Stimulated activated memory B cell treated with anti-CD40 and anti-IgM and Interleukin-4, amounts not matched to agents 10 μg/mL and 1 μg/mL and 100 μg/mL, for 72 hours (primary cell): ENCODE results near the gene CD207.
A peak's percentile ranks its signal among the peaks of the same experiment; 100 is the strongest.
"Not testable (repeated sequence)": the region's sequence is repeated elsewhere in the genome, so short reads cannot be mapped to it uniquely, and the experiment has no call there.

Experiments
- ATAC-seq: fragments of 150-1000 bp; cut with Tn5 transposase; 2 replicates; pipeline ENCODE4 v1.10.0; 2021
- H3K27ac Mint-ChIP-seq: one replicate; pipeline ENCODE4 v1.8.0; 2022; ENCODE audit warnings: mild to moderate bottlenecking, mixed read lengths
- H3K27me3 Mint-ChIP-seq: one replicate; pipeline ENCODE4 v1.8.0; 2022; ENCODE audit warnings: mixed read lengths
- H3K36me3 Mint-ChIP-seq: one replicate; pipeline ENCODE4 v1.8.0; 2022; ENCODE audit warnings: mixed read lengths
- H3K4me1 Mint-ChIP-seq: one replicate; pipeline ENCODE4 v1.8.0; 2022; ENCODE audit warnings: mixed read lengths
- H3K4me3 Mint-ChIP-seq: one replicate; pipeline ENCODE4 v1.8.0; 2022; ENCODE audit warnings: mild to moderate bottlenecking, moderate library complexity, mixed read lengths
- H3K9me3 Mint-ChIP-seq: one replicate; pipeline ENCODE4 v1.8.0; 2022; ENCODE audit warnings: mixed read lengths

The CD207 gene

GRCh38 chr2:70816726-70817125 is 18.9 kb downstream of the CD207 start:
- H3K4me3 Mint-ChIP-seq, result no peak overlapping the region
- no peak overlapping the region for H3K27ac Mint-ChIP-seq
- no peak for ATAC-seq
- no peaks in the 10 kb centered on the region for H3K9me3 Mint-ChIP-seq
- H3K4me1 Mint-ChIP-seq, result no peaks in the 10 kb centered on the region
- H3K27me3 Mint-ChIP-seq, result peaks cover 54% of the 10 kb centered on the region
- H3K36me3 Mint-ChIP-seq, result no peaks in the 10 kb centered on the region

- ATAC-seq, result peak; percentile 39
- no peaks in the 10 kb centered on the region for H3K27me3 Mint-ChIP-seq
- H3K9me3 Mint-ChIP-seq, result no peaks in the 10 kb centered on the region
- H3K27ac Mint-ChIP-seq, result no peak overlapping the region
- no peaks in the 10 kb centered on the region for H3K36me3 Mint-ChIP-seq
- H3K4me3 Mint-ChIP-seq, result no peak overlapping the region
- H3K4me1 Mint-ChIP-seq, result no peaks in the 10 kb centered on the region
Measured at GRCh38 chr2:70808983-70809958, 26.3 kb downstream of the CD207 start.

GRCh38 chr2:70807828-70808118 is 27.8 kb downstream of the CD207 start:
- Mint-ChIP-seq H3K4me1 (peaks cover 6% of the 10 kb centered on the region), H3K36me3 (no peaks in the 10 kb centered on the region), H3K27ac (no peak overlapping the region), H3K4me3 (no peak overlapping the region), H3K27me3 (no peaks in the 10 kb centered on the region), H3K9me3 (no peaks in the 10 kb centered on the region)
- no peak for ATAC-seq

- ATAC-seq, result no peak
- Mint-ChIP-seq H3K36me3 (no peaks in the 10 kb centered on the region), H3K4me3 (no peak overlapping the region), H3K4me1 (peaks cover 6% of the 10 kb centered on the region), H3K27ac (no peak overlapping the region), H3K27me3 (no peaks in the 10 kb centered on the region), H3K9me3 (no peaks in the 10 kb centered on the region)
Measured at GRCh38 chr2:70807102-70807827, 28.4 kb downstream of the CD207 start.

GRCh38 chr2:70806620-70807019 is 29.0 kb downstream of the CD207 start:
- no peak overlapping the region for H3K27ac Mint-ChIP-seq
- ATAC-seq, result no peak
- peaks cover 6% of the 10 kb centered on the region for H3K4me1 Mint-ChIP-seq
- H3K4me3 Mint-ChIP-seq, result no peak overlapping the region
- peaks cover 1% of the 10 kb centered on the region for H3K27me3 Mint-ChIP-seq
- H3K36me3 Mint-ChIP-seq, result no peaks in the 10 kb centered on the region
- no peaks in the 10 kb centered on the region for H3K9me3 Mint-ChIP-seq

GRCh38 chr2:70806013-70806412 is 29.6 kb downstream of the CD207 start:
- Mint-ChIP-seq H3K27ac (no peak overlapping the region), H3K4me3 (no peak overlapping the region), H3K27me3 (peaks cover 7% of the 10 kb centered on the region), H3K36me3 (no peaks in the 10 kb centered on the region), H3K4me1 (peaks cover 6% of the 10 kb centered on the region), H3K9me3 (no peaks in the 10 kb centered on the region)
- no peak for ATAC-seq

GRCh38 chr2:70801607-70802263 is 33.9 kb downstream of the CD207 start:
- Mint-ChIP-seq H3K27me3 (peaks cover 28% of the 10 kb centered on the region), H3K4me3 (no peak overlapping the region), H3K4me1 (peaks cover 14% of the 10 kb centered on the region), H3K27ac (no peak overlapping the region), H3K36me3 (peaks cover 6% of the 10 kb centered on the region), H3K9me3 (peaks cover 14% of the 10 kb centered on the region)
- no peak for ATAC-seq

GRCh38 chr2:70799706-70800105 is 35.9 kb downstream of the CD207 start:
- Mint-ChIP-seq H3K4me1 (peaks cover 14% of the 10 kb centered on the region), H3K27ac (no peak overlapping the region), H3K36me3 (peaks cover 6% of the 10 kb centered on the region), H3K9me3 (peaks cover 14% of the 10 kb centered on the region), H3K4me3 (no peak overlapping the region), H3K27me3 (peaks cover 31% of the 10 kb centered on the region)
- no peak for ATAC-seq

- peak overlapping the region; percentile 48 for H3K27ac Mint-ChIP-seq
- H3K36me3 Mint-ChIP-seq, H3K4me3 Mint-ChIP-seq, ATAC-seq: not testable (repeated sequence)
- peaks cover 14% of the 10 kb centered on the region for H3K9me3 Mint-ChIP-seq
- peaks cover 13% of the 10 kb centered on the region for H3K4me1 Mint-ChIP-seq
- H3K27me3 Mint-ChIP-seq, result peaks cover 46% of the 10 kb centered on the region
Measured at GRCh38 chr2:70797996-70798395, 37.6 kb downstream of the CD207 start.

GRCh38 chr2:70797506-70797905 is 38.1 kb downstream of the CD207 start:
- Mint-ChIP-seq H3K27ac (peak overlapping the region; percentile 48), H3K4me3 (no peak overlapping the region), H3K9me3 (peaks cover 14% of the 10 kb centered on the region), H3K27me3 (peaks cover 50% of the 10 kb centered on the region), H3K4me1 (peaks cover 13% of the 10 kb centered on the region), H3K36me3 (peaks cover 6% of the 10 kb centered on the region)
- ATAC-seq, result no peak

GRCh38 chr2:70796262-70796661 is 39.4 kb downstream of the CD207 start:
- Mint-ChIP-seq H3K4me3 (no peak overlapping the region), H3K4me1 (peaks cover 13% of the 10 kb centered on the region), H3K36me3 (peaks cover 6% of the 10 kb centered on the region), H3K9me3 (peaks cover 14% of the 10 kb centered on the region), H3K27ac (no peak overlapping the region), H3K27me3 (peaks cover 57% of the 10 kb centered on the region)
- no peak for ATAC-seq

GRCh38 chr2:70795164-70795995 is 40.2 kb downstream of the CD207 start:
- peaks cover 13% of the 10 kb centered on the region for H3K4me1 Mint-ChIP-seq
- peaks cover 14% of the 10 kb centered on the region for H3K9me3 Mint-ChIP-seq
- H3K27ac Mint-ChIP-seq, result no peak overlapping the region
- peak; percentile 85 for ATAC-seq
- peaks cover 6% of the 10 kb centered on the region for H3K36me3 Mint-ChIP-seq
- no peak overlapping the region for H3K4me3 Mint-ChIP-seq
- peaks cover 54% of the 10 kb centered on the region for H3K27me3 Mint-ChIP-seq

GRCh38 chr2:70793450-70793849 is 42.2 kb downstream of the CD207 start:
- Mint-ChIP-seq H3K27me3 (peaks cover 62% of the 10 kb centered on the region), H3K27ac (no peak overlapping the region), H3K4me1 (peaks cover 21% of the 10 kb centered on the region), H3K36me3 (no peaks in the 10 kb centered on the region), H3K4me3 (no peak overlapping the region), H3K9me3 (peaks cover 8% of the 10 kb centered on the region)
- no peak for ATAC-seq

- Mint-ChIP-seq H3K27me3 (peaks cover 64% of the 10 kb centered on the region), H3K4me3 (peak within 1 kb of the TSS; percentile 68), H3K4me1 (peaks cover 12% of the 10 kb centered on the region), H3K27ac (peak within 1 kb of the TSS; percentile 25), H3K36me3 (no peaks in the 10 kb centered on the region), H3K9me3 (no peaks in the 10 kb centered on the region)
- no peak for ATAC-seq
Measured at GRCh38 chr2:70790136-70790828, 45.3 kb downstream of the CD207 start, which contains the start of gene FIGLA. FIGLA (minus strand) TSS chr2:70790643; CDS start chr2:70790638, 5 bp downstream.
